Activated gamma-delta T cell treated with anti-CD3 and anti-CD28 coated beads, Interleukin-2, amount 50 U/mL, for 16 hours (primary cell): ENCODE measurements around the gene AP1G2.

Experiments used
- DNase-seq: peaks from one replicate; pipeline ENCODE4 v3.0.0-alpha.2; 2020; ENCODE audit warnings: low read depth

Gene AP1G2

DNA sequence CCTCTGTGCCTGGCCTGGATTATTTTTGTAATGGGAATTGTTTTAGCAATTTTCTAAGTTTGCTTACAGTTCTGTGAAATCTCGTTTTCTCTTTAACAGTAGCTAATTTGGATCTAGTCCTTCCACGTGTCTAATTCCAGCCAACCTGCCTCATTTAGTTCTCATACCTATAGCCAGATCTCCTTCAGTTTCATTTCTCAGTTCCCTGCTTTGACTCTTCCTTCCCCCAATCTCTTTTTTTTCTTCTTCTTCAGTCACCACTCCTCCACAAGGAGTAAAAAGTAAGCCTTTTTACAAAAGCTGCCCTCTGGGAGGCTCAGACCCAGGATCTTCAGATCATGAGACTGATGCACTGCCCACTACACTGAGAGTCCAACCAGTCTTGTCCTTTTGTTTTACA is 10.1 kb downstream of the AP1G2 start:
- DNase-seq: no peak

DNA sequence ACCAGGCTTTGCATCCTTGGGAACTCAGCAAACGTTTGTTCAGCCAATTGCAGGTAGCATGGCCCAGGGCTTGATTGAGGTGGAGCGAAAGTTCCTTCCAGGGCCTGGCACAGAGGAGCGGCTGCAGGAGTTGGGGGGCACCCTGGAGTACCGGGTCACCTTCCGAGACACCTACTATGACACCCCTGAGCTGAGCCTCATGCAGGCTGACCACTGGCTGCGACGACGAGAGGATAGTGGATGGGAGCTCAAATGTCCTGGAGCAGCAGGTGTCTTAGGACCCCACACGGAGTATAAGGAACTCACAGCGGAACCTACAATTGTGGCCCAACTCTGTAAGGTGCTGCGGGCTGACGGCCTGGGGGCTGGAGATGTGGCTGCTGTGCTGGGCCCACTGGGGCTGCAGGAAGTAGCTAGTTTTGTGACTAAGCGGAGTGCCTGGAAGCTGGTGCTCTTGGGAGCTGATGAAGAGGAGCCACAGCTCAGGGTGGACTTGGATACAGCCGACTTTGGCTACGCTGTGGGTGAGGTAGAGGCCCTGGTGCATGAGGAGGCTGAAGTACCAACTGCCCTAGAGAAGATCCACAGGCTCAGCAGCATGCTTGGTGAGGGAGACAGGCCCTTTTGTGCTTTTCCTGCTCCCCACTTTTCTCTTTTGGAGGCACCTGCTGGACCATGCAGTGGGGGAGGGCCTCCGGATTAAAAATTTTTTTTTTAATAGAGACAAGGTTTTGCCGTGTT is 10.7 kb downstream of the AP1G2 start:
- no peak for DNase-seq

DNA sequence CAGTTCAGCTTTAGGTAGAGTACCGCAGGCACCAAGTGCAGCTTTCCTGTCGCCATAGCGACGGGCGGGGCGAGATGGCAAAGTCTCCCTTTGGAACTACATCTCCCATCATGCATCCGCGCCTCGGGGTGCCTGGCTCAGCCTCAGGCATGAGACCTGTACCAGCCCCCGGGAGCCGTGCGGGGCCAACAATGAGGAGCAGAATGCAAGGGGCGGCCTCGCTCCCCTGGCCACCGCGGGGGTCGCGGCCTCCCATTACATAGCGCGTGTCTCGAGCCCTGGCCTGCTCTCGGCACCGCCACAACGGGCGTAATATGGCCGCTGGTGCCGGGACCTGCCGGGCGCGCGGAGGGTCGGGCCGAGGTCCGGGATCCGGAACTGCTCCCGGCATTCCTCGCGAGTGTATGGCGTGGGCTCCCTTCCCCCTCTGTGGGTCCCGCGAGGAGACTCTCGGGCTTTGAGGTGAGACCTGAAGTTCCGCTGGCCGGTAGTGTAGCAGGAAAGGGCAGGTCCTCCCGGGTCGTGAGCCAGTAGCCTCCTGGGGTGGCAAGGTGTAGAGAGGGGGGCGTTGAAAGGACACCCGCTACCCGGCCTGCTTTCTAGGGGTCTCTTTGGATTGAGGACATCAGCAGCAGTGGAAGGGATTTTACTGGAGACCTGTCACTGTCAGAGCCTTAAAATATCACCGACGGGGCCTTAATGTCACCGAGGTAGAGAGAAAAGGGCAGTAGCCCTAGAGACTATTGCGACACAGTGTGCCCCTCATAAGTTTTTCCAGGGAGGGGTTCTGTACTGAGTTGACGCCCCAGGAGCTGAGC is 11.5 kb downstream of the AP1G2 start, which contains the start of gene THTPA:
TSS of gene THTPA (plus strand) at position 390 of the 818 bp plus-strand sequence. CDS start 487 bp downstream, outside the sequence.
- DNase-seq: peak; percentile 88

DNA sequence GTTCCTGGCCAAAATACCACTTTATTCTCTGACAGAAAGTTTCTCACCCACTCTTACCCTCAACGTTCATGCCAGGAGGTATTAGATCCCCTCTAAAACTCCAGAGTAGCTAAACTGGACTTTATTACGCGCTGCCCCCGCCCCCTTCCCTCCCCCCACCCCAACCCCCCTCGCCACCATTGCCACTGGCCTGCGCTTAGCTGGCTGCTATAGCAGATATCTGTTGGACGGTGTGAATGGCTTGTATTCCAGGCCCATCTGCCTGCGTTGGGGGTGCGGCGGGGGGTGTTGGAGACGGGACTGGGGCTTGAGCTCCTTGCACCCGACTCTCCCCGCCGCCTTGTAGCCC is 12.1 kb downstream of the AP1G2 start:
- no peak for DNase-seq

DNA sequence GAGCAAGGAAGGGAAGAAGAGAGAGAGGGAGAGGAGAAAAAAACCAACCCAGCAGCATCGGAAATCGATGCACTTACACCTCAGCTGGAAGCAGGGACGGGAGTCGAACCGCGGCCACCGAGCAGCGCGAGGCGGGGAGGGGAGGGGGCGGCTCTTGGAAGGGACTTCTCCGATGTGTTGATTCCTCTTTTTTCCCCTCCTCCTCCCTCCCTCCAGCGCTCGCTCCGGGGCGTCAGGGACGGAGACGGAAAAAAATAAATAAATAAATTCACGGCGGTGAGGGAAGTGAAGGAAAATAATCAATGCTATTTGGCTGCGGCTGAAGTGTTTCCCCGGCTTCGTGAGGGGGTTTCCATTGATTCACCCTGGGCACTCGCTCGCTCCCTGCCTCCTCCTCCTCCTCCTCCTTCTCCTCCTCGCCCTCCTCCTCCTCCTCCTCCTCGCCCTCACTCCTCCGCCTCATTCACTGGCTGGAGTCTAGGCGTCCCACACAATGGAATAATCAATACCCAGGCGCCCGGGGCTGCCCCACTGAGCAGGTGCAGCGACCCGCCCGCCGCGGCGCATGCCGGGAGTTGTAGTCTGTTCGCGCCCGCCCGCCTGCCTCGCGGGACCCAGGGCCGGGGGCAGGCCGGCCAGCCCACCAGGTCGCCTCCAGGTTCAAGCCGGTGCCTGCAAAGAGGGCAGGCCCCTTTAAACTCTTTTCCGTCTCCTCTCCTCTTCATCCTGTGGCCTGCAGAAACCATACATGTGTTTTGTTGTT is 16.1 kb downstream of the AP1G2 start, which contains the start of gene ZFHX2:
TSS of gene ZFHX2 (minus strand) at position 500 of the 763 bp plus-strand sequence. CDS start 16,440 bp downstream, outside the sequence.
- DNase-seq: peak; percentile 56

DNA sequence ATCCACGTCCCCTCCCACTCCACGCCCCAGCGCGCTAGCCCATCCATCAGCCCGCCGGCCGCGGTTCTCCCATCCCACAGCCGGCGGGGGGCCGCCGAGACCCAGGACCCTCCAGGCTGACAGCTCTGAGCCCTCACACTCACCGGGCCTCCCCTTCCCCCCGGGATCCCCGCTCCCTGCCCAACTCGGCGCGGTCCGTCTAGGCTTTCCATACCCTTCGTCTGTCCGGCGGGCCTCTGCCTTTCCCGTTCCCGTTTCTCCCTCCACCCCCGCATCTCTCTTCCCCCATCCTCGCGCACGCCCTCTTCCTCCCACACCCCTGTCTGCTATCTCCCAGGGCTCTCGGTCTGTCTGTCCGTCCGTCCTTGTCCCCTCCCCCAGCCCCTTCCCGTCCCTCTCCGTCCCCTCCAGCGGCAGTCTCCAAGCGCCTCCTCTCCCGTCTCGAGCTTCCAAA is 16.8 kb downstream of the AP1G2 start:
- DNase-seq: no peak

DNA sequence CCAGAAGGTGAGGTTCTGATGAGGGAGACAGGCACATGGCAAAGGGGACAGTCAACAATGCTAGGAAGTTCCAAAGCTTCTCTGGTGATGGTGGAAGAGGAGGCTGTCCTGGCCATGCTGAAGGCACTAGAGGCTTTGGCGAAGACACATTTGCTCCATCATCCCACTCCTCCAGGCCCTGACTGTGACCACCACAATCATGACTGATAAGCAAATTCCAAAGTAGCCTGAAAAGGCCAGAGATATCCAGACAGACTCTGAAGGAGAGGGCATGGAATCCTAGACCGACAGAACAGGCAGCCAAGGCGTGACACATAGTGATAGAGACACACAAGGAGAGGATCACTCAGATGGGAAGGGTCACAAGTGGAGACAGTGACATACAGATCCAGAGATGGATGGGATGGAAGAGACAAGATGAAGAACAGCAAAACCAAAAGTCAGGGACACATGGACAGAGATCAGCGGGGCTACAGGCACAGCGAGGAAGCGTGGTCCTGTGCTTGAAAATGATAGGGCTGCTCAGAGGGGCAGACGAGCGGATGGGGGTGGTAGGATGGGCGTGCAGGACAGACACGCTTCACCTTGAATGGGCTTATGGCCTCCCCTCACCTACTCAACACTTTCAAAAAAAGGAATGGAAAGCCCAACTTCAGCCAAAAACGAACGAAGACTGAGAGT is 17.3 kb downstream of the AP1G2 start:
- no peak for DNase-seq

DNA sequence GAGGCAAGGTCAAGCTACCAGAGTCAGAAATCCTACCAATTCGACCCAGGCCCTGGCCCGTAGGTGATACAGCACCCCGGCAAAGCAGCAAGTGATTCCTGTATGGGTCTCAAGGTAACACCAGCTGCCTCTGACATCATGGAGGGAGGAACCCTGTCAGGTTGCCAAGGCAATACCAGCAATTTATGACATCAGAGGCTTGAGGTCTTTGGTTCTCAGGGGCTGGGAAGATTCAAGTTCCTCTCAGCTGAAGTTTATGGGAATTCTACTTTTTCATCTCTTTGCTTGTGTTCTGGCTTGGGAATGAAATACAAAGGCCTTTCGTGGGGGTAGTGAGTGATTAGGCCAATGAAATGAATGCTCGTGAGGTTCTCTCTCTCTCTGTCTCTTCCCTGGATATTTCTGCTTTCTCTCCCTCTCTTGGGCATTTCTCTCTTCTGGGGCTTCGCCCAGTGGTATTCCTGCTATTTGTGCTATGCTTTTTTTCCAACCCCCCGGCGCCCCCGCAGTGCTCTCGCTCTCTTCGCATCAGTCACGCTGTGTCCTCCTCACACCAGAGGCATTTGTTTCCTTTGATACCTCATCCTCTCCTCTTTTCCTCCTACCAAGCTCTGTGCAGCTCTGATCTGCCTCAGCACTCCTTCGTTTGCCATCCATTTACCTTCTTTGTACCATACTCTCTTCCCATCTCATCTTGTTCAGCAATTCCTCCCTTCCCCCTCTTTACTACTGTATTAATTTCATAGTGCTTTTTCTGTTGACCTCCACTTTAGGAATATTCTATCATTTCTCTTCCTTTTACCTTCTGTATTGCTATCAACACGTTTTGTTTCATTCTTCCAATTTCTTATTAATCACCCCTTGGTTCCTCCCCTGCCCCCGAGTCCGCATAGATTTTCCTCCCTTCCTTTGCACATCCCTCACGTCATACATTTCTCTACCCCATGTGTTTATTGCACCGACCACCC is 19.0 kb downstream of the AP1G2 start:
- DNase-seq: no peak

DNA sequence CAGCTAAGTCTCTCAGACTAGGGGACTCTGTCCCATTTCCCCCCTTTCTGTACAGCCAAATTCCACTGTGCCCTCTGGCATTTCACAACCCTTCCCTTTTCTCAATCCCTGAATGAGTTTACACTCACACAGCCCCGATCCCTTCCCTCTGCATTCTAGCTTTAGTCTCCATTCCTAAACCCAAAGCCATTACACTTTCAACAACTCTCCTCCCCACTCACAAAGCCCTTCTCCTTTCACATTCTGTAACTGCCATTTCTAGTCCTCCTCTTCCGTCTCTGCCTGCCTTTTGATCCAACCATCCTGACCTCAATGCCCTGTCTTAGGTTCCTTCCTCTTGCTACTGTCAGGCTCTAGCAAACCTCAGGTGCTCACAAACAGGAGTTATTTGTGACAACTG is 19.7 kb downstream of the AP1G2 start:
- no peak for DNase-seq

DNA sequence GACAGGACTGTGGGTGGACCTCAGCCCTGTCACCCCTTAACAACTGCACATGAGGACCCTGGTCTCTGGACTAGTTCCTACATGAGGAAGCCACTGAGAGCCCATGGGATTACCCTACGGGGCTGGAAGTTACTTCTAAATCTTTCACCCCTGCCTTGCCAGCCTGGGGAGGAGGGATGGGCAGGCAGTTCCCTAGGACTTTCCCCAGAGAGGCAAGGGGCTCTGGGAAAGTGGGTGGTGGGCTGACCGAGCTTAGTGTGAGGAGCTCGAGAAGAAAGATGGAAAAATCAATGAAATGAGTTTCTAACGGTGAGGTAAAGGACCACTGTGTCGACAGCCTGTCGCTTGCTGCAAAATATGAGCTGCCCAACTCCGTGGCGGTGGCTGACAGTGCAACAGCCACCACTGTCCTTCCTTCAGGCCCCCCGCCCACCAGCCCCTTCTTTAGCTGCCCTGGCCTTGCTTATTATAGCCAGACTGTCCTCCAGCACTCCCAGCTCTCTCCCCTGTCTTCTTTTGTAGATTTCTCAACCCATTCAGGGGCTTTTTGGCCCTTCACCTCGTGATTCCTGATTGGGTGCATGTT is 21.0 kb downstream of the AP1G2 start:
- no peak for DNase-seq

DNA sequence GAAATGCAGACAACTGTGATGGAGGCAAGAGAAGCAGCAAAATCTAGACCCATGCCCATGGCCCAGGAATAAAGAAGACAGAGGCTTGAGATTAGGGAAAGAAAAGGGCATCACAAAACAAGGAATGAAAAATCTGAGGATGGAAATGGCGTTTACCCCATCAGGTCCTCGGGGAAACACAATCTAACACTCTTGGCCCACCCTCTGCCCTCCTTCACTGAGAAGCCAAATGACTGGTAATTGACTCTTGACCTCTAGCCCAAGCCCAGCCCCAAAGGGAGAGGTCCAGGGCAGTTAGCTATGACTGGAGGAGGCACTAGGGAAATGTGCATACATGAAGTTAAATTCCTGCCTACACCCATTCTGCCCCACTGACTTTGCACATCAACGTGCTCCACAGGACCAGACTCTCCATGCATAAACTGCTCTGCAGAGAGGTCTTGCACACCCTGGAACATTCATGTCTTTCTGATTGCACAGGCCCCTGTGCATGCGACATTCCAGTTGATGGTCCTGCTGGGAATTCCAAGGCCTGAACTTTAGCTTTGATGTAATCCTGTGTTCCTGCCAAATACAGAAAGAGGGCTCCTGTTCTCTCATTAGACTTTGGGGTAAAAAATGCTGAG is 21.7 kb downstream of the AP1G2 start:
- DNase-seq: no peak

DNA sequence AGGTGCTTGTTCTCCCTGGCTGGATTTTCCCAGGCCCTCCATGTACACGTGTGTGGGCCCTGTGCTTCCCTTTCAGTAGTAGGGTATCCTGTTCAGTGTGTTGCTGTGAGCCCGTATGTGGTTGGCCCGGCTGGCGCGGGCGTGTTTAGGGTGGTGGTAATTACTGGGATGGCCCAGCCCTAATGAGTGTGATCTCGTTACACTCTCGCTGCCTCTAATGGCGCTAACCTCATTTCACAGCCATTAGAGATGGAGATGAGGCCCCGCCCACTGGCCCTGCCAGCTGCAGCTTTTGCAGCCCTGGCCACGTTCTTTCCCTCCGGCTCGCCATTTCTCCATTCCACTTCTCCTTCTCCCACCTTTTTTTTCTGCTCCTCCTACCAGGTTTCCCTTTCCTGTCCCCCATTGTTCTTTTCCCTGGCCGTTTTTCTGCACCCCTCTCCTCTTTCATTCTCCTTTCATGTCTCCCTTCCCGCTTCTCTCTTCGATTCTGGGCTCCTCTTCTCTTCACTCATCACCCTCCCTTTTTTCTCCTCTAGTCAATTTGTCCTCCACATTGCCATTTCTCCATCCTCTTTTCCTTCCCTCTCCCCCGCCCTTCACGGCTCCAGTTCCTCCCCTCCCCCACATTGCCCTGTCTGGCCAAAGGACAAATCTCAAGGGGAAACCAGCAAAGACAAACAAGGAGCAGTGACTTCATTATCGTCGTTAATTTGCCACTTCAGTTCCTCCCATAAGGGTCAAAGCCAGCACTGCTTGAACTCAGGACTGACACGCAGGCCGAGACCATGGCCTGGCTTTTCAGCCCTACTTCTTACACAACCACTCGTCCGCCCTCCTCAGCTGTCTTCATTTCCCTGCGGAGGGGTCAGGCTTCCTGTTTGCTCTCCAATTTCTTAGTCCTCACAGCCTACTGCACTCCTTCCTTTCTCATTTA is 22.8 kb downstream of the AP1G2 start:
- no peak for DNase-seq

DNA sequence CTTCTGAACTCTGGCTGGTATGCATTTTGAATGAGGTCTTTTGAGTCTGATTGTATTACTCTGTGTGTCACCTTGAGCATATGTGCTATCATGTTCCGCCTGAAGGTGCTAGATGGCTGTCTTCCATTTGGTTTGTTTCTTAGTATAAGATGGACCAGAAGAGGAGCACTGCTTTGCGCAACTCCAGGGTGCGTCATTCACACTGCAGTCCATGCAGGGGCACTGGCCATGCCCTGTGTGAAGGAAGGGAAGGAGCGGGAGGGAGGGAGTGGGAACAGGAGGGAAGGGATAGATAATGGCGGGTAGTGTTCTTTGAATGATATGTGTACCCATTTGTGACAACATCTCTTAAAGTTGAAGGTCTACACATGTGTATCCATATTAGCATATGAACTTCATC is 24.2 kb downstream of the AP1G2 start:
- no peak for DNase-seq

DNA sequence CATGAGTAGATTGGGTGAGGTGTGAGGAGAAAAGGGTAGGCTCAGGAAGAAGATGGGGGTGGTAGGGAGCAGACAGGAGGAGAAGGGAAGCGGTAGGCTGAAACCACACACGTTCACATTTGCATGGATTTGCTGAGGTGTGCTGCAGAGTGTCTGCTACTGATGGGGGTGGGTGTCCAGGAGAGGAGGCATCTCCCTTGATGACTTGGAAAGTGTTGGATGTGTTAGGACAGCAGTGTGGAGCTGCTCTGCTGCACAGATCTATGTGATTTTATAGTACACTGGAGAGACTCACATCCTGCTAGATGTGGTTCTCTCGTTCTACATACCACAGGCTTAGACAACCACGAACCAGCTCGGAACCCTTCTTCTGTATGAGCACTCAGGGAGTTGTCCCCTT is 25.3 kb downstream of the AP1G2 start:
- no peak for DNase-seq

DNA sequence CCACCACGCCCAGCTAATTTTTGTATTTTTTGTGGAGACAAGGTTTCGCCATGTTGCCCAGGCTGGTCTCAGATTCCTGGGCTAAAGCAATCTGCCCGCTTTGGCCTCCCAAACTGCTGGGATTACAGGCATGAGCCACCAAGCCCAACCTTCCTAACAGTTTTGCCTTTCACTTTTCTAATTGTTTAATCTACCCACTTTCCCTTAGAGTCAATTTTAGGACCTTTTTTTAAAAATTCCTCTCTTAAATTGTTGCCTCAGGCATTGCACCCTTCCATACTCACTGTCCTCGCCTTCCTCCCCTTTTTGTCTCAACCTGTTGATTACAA is 27.5 kb downstream of the AP1G2 start:
- no peak for DNase-seq

DNA sequence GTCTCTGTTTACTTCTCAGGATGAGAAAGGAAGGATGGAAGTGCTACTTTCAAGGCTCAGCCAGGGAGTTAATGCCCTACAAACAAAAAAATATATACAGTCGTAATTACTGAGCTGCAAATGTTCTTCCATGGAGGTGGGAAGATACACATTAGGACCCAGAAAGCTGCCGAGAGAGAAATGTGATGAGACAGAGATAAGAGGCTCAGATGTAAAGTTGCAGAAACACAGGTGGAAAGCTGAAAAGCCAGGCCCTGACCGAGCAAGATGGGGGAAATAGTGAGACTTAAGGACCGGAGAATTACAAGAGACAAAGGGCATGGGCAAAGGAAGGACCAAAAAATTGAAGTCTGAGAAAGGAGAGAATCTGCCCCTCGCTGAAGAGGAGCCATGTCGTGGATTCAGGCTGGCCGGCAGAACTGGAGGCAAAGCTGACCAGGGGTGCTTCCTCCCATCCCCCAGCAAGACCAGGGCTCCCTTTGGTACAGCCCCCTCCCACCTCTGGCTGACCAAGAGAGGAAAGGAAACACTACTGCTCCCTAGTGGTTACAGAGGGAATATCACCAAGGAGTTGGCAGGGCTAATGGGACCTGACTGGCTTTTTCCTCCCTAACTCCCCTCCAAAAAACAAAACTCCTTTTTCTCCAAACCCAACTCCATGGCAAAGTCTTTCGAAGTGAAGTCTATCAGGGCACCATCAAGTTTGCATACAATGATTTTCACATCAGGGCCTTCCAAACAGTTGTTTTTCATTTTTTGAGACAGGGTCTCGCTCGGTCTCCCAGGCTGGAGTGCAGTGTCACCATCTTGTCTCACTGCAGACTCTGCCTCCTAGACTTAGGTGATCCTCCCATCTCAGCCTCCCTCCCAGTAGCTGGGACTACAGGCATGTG is 28.1 kb downstream of the AP1G2 start:
- DNase-seq: no peak

DNA sequence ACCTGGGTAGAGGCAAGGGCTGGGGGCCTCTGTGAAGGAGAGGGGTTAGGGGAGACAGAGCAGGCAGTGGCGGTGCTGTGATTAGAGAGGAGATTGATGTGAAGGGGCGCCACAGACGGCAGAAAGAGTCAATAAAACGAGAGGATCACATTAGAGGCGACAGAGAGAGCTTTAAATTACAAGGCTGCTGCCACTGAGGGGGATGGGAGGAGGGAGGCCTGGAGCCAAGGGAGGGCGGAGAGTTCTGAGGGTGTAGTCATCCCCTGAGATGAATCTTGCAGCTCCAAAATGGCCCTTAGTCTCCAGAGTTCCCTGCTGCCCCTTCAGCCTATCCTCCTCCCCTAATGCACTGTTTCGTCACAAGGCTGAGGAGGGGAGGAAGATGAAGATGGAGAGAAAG is 28.8 kb downstream of the AP1G2 start:
- DNase-seq: no peak
